Measurements from ENCODE around the gene ZNF550.

The ZNF550 gene

DNA sequence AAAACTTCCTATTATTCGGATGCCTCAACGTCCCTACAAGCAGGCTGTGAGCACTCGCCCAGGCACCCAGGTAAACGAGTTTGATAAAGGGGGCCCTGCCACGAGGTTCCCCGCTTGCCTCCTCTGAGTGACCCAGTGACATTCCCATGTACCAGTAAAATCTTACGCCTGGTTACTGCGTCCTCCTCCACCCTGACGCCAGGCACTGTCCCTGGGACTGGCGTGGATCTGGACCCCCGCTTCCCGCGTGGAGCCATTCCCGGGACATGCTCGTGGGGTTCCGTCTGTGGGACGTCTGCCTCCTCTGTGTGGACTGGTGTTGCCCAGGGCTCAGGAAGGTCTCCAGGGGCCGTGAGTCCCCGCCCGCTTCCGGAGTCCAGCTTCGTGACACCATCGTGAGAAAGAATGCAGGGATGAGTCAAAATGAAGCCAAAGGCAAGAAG, 407 bp upstream of the ZNF550 start:
- no peak for DNase-seq (ENCODE audit: extremely low read depth, low read depth)
- TF ChIP-seq, protein P1, sequence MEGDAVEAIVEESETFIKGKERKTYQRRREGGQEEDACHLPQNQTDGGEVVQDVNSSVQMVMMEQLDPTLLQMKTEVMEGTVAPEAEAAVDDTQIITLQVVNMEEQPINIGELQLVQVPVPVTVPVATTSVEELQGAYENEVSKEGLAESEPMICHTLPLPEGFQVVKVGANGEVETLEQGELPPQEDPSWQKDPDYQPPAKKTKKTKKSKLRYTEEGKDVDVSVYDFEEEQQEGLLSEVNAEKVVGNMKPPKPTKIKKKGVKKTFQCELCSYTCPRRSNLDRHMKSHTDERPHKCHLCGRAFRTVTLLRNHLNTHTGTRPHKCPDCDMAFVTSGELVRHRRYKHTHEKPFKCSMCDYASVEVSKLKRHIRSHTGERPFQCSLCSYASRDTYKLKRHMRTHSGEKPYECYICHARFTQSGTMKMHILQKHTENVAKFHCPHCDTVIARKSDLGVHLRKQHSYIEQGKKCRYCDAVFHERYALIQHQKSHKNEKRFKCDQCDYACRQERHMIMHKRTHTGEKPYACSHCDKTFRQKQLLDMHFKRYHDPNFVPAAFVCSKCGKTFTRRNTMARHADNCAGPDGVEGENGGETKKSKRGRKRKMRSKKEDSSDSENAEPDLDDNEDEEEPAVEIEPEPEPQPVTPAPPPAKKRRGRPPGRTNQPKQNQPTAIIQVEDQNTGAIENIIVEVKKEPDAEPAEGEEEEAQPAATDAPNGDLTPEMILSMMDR (IDR thresholded peaks at IDR 0.05; ENCODE audit: low read depth, low read length), result no peak

DNA sequence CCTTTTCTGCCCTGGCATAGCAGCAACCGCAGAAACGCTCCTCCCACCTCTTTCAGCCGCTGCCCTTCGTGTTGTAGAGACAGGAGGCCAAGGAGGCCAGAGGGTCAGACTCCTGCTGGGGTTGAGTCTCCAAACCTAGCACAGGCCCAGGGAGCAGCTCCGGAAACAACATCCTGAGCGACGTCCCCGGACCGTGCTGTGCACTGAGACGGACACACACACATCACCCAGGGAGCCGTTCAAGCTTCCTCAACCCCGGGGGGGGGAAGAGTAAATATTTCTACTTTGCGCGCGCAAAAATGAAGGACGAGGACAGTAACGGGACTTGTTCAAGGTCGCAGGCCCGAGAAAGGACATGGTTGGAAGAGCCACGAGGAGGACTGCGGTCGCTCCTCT, 657 bp downstream of the ZNF550 start:
- TF ChIP-seq, protein P1 (IDR thresholded peaks at IDR 0.05; ENCODE audit: low read depth, low read length), result no peak
- no peak for DNase-seq (ENCODE audit: extremely low read depth, low read depth)

DNA sequence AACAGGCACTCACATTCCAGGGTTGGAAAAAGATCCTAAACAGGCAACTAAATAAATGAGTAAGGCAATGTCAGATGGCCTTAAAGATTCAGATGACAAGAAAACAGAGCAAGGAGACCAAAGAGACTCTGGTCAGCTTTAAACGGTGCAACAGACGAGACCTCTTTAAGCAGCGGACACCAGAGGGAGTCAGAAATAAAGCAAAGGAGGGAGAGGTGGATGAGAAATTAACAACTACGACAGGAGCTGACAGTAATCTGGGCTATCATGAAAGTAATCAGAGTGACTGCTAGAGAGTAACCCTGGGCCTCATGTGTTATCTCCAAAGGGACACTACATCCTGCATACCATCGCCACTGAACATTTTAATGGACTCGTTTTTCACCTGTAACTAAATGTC, 1.1 kb downstream of the ZNF550 start:
- TF ChIP-seq, protein P1 (IDR thresholded peaks at IDR 0.05; ENCODE audit: low read depth, low read length), result no peak; the same call in 1 of the 2 replicates
- no peak for DNase-seq (ENCODE audit: extremely low read depth, low read depth)

DNA sequence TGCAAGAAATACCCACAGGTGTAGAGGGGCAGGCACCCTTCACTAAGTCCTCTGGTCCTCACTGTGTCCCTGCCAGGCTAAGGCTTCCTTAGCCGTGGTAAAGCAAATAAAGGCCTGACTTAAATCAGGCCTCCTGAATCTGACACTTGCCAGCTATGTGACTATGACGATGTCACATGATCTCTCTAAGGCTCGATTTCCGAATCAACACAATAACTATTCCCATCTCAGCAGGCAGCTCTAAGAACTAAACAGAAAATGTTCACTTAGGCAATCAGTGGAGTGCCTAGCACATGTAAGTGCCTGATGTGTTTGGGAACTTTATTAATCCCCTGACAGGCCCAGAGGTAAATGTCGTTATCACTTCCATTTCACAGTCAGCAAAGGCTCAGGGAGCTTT, 2.0 kb downstream of the ZNF550 start:
- DNase-seq (ENCODE audit: extremely low read depth, low read depth), result no peak
- TF ChIP-seq, protein P1 (IDR thresholded peaks at IDR 0.05; ENCODE audit: low read depth, low read length), result no peak

GRCh38 chr19:57552432-57552831, 7.2 kb downstream of the ZNF550 start:
- TF ChIP-seq, protein P1 (IDR thresholded peaks at IDR 0.05; ENCODE audit: low read depth, low read length), result no peak
- DNase-seq (ENCODE audit: extremely low read depth, low read depth), result no peak

DNA sequence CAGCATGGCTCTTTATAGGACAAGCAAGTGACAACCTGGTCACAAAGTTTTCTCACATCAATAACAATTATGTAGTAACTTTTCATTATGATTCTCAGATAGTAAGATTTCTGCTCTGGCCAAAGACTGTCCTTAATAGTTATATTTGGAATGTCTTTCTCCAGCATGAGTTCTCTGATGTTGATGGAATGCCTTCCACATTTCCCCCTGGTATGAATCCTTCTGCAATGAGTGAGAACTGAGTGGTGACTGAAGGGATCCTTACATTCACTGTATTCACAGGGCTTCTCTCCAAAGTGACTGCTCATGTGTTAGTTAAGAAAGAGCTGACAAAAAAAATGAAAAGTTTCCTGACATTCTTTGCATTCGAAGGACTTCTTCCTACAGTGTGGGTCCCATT, 13.2 kb downstream of the ZNF550 start:
- no peak for DNase-seq (ENCODE audit: extremely low read depth, low read depth)
- TF ChIP-seq, protein P1 (IDR thresholded peaks at IDR 0.05; ENCODE audit: low read depth, low read length), result no peak

GRCh38 chr19:57537953-57538547, 21.6 kb downstream of the ZNF550 start:
- no peak for DNase-seq (ENCODE audit: extremely low read depth, low read depth)
- TF ChIP-seq, protein P1 (IDR thresholded peaks at IDR 0.05; ENCODE audit: low read depth, low read length), result no peak

Measured in AG09319 (cell line).